ENCODE data around the gene TRAM2.

- TF ChIP-seq CTCF (IDR thresholded peaks at IDR 0.05) (no peak), POLR2A (IDR thresholded peaks at IDR 0.05) (no peak)
Measured at GRCh38 chr6:52475307-52475706, 101.6 kb downstream of the TRAM2 start.

Measured in right lobe of liver (tissue), 4 donors.